Choroid plexus epithelial cell (primary cell): Measurements from ENCODE around the gene HIPK2.

ENCODE experiments used
- DNase-seq: peaks from one replicate; pipeline ENCODE4 v3.0.0-alpha.2; 2010; ENCODE audit warnings: low read depth
- H3K4me3 ChIP-seq: 2 replicates; pipeline ENCODE4 v1.5.1; 2011; ENCODE audit warnings: low read depth, mild to moderate bottlenecking, control low read depth, low read length, moderate library complexity
- CTCF ChIP-seq: conservative IDR thresholded peaks from 2 replicates; pipeline ENCODE4 v1.5.1; 2011; ENCODE audit warnings: low read depth, mild to moderate bottlenecking, control low read depth, inconsistent platforms, low read length, moderate library complexity

HIPK2 gene

GRCh38 chr7:139543801-139544603, 233.8 kb downstream of the HIPK2 start:
- H3K4me3 ChIP-seq = no peak overlapping the region
- TF ChIP-seq CTCF = no peak
- DNase-seq = no peak

GRCh38 chr7:139542308-139543151, 235.3 kb downstream of the HIPK2 start:
- H3K4me3 ChIP-seq = no peak overlapping the region
- no peak for TF ChIP-seq CTCF

DNA sequence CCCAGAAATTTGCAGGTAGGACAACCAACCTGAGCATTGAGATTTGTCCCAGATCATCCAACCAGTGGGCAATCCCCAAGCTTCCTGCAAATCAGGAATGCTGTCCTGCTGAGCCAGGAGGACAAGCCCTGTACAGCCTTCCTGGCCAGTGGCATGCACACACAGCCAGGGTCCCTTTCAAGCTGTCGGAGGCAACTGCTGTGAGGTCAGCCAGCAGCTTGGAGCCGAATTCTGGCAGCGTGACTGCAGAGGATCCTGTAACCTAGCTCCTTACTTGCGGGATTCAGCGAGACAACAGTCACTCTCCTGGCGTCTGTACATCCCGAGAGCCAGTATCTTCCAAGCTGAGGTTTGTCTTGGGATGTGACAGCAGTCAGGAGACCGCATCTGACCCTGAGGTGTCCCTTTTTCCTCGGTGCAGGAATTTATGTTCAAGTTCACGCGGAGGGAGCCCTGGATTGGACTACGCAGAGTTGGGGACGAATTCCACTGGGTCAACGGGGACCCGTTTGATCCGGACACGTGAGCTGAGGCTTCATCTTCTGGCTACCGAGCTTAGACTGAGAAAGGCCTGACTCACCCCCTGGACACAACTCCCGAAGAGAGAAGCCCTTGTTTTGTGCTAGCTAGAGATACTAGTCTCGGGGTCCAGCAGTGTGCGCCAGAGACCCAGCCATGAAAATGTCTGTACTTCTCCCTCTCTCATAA, 236.0 kb downstream of the HIPK2 start:
- TF ChIP-seq CTCF = no peak
- peak; percentile 16 for DNase-seq
- H3K4me3 ChIP-seq = no peak overlapping the region

More at GRCh38 chr7:139542308-139543151, 235.3 kb downstream of the HIPK2 start:
- no peak for DNase-seq

- DNase-seq = no peak
- no peak overlapping the region for H3K4me3 ChIP-seq
- TF ChIP-seq CTCF = no peak
Measured at GRCh38 chr7:139540203-139540602, 237.6 kb downstream of the HIPK2 start.

DNA sequence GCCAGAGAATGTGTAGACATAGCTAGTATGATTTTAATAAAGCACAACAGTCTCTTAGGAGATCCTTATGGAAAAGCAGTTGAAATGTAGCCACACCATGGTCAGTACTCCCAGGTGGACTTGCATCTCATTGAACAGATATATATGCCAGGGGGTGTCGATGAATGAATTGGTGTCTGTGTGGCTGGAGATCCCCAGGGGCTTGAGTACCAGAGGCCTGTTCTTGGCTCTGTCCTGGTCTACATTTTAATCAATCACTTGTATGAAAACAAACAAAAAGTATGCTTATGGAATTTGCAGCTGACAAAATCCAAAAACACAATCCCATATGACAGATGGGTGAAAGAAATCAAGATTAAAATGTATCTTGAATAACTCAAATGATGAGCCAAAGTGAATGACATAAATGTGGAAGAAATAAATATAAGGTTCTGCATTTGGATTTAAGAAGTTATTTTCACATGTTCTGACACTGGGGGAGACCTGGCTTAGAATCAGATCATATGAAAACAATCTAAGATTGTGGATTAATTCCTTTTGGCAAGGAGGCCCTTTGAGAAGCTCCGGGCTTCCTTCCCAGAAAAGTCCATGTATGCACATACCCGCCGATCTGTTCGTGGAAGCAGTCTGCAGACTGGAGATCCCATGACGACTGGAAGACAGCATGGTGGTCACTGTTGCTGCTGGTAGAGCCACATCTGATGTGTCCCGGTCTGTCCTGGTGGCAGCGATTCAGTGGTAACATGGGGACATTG, 238.7 kb downstream of the HIPK2 start:
- DNase-seq = no peak
- H3K4me3 ChIP-seq = no peak overlapping the region
- no peak for TF ChIP-seq CTCF

GRCh38 chr7:139536152-139536551, 241.6 kb downstream of the HIPK2 start:
- TF ChIP-seq CTCF = no peak
- H3K4me3 ChIP-seq = no peak overlapping the region
- no peak for DNase-seq
